HCT116 (cell line): Measurements from ENCODE around the gene ALOX5AP. TPM values are rescaled to one million over a fixed set of nuclear protein-coding genes. Genes with fewer than 3 reads are reported as not detected.

ENCODE experiments used
- ATAC-seq: fragments of 200-7000 bp; cut with Tn5 transposase; 2 replicates; pipeline ENCODE4 v1.9.1; 2020; ENCODE audit warnings: mild to moderate bottlenecking, moderate library complexity
- BruUV-seq: library from RNA; stranded (reverse); fragments of 400-500 nt; replicated peaks from 2 replicates; lab custom pipeline; 2021; lab: Mats Ljungman, UMichigan
- CTCF ChIA-PET: fragments of 300-600 bp; sonication (Branson Sonifier 250); formaldehyde crosslinking; loops from one replicate; lab custom pipeline; 2021; ENCODE audit warnings: antibody characterized with exemption; lab: Charles Lee
- POLR2A ChIA-PET: fragments of 300-600, 350-600 bp; sonication (Branson Sonifier 250); formaldehyde crosslinking; loops from one replicate; lab custom pipeline; 2021; ENCODE audit warnings: antibody characterized with exemption; lab: Charles Lee
- RAD21 ChIA-PET, 2 experiments: fragments of 300-600 bp; sonication (Branson Sonifier 250); formaldehyde crosslinking; loops; one replicate each; lab custom pipeline; 2023; ENCODE audit warnings: low total read pairs in 2 of 2; ENCODE audit not compliant: uncharacterized antibody in 2 of 2, unreplicated experiment in 2 of 2, low non-redundant PET in 1 of 2; lab: Charles Lee
- DNase-seq: peaks from one replicate; pipeline ENCODE4 v3.0.0-alpha.2; 2010; ENCODE audit warnings: low read depth, low spot score
- H2AFZ ChIP-seq: fragments of 200-600 bp; shearing (Covaris generic), sonication (generic); 2 replicates; pipeline ENCODE4 v1.6.1; 2017; ENCODE audit warnings: low read depth, mixed run types, mixed read lengths, antibody characterized with exemption, low read length; ENCODE audit not compliant: poor library complexity, severe bottlenecking
- H3K27ac ChIP-seq: 2 replicates; pipeline ENCODE4 v1.5.1; 2012; ENCODE audit warnings: low read depth, low read length
- H3K27me3 ChIP-seq: fragments of 200-600 bp; sonication (generic); 2 replicates; pipeline ENCODE4 v1.6.1; 2016; ENCODE audit warnings: mixed run types, low read length, mixed read lengths; ENCODE audit not compliant: insufficient read depth
- H3K36me3 ChIP-seq, 2 experiments: fragments of 200-500 bp in 1 of 2; fragments of 200-600 bp in 1 of 2; sonication (Bioruptor generic) in 1 of 2; sonication (generic) in 1 of 2; 2 replicates each; pipeline versions ENCODE4 v1.5.1 to v1.6.1; 2014 to 2016; ENCODE audit warnings: low read length in 2 of 2, inconsistent platforms in 1 of 2, mixed read lengths in 1 of 2, mixed run types in 1 of 2; ENCODE audit not compliant: insufficient read depth in 2 of 2, control insufficient read depth in 1 of 2
- H3K4me1 ChIP-seq, 2 experiments: fragments of 200-600 bp in 1 of 2; sonication (generic) in 1 of 2; 2 replicates each; pipeline versions ENCODE4 v1.5.1 to v1.6.1; 2012 to 2017; ENCODE audit warnings: low read length in 2 of 2, inconsistent platforms in 1 of 2, mild to moderate bottlenecking in 1 of 2, mixed read lengths in 1 of 2, mixed run types in 1 of 2, moderate library complexity in 1 of 2; ENCODE audit not compliant: insufficient read depth in 2 of 2, control insufficient read depth in 1 of 2
- H3K4me2 ChIP-seq: fragments of 200-600 bp; sonication (generic); 2 replicates; pipeline ENCODE4 v1.6.1; 2017; ENCODE audit warnings: mixed run types, low read length, mixed read lengths
- H3K4me3 ChIP-seq, 2 experiments: fragments of 200-600 bp in 1 of 2; sonication (generic) in 1 of 2; replicated peaks in 1 of 2; 2 replicates each; pipeline ENCODE4 v1.5.1; 2011 to 2016; ENCODE audit warnings: low read length in 2 of 2, control low read depth in 1 of 2, low read depth in 1 of 2, mild to moderate bottlenecking in 1 of 2, mixed read lengths in 1 of 2, mixed run types in 1 of 2
- H3K79me2 ChIP-seq: fragments of 200-600 bp; sonication (generic); 2 replicates; pipeline ENCODE4 v1.6.1; 2017; ENCODE audit warnings: mild to moderate bottlenecking, mixed run types, low read length, moderate library complexity, mixed read lengths; ENCODE audit not compliant: insufficient read depth
- H3K9ac ChIP-seq: fragments of 200-600 bp; sonication (generic); 2 replicates; pipeline ENCODE4 v1.6.1; 2016; ENCODE audit warnings: low read length, mixed read lengths
- H3K9me2 ChIP-seq: fragments of 200-600 bp; sonication (generic), shearing (Covaris generic); 2 replicates; pipeline ENCODE4 v1.6.1; 2017; ENCODE audit warnings: mixed run types, mild to moderate bottlenecking, moderate library complexity; ENCODE audit not compliant: insufficient read depth
- H3K9me3 ChIP-seq, 2 experiments: fragments of 200-500 bp in 1 of 2; fragments of 200-600 bp in 1 of 2; sonication (Bioruptor generic) in 1 of 2; sonication (generic) in 1 of 2; 2 replicates each; pipeline ENCODE4 v1.6.1; 2014 to 2017; ENCODE audit warnings: low read length in 2 of 2, mixed read lengths in 2 of 2, inconsistent platforms in 1 of 2, low read depth in 1 of 2, mild to moderate bottlenecking in 1 of 2, mixed run types in 1 of 2, moderate library complexity in 1 of 2; ENCODE audit not compliant: control insufficient read depth in 1 of 2, insufficient read depth in 1 of 2
- H4K20me1 ChIP-seq: fragments of 200-600 bp; sonication (generic), shearing (Covaris generic); 2 replicates; pipeline ENCODE4 v1.6.1; 2017; ENCODE audit warnings: mixed run types, mild to moderate bottlenecking, moderate library complexity; ENCODE audit not compliant: insufficient read depth
- ELF1 ChIP-seq: IDR thresholded peaks from 2 replicates; pipeline ENCODE4 v1.6.1; 2012; ENCODE audit warnings: low read depth, borderline replicate concordance
- EZH2phosphoT487 ChIP-seq: fragments of 200-600 bp; IDR thresholded peaks from 2 replicates; pipeline ENCODE4 v1.6.1; 2018; ENCODE audit warnings: antibody characterized with exemption, borderline replicate concordance
- FOSL1 ChIP-seq: IDR thresholded peaks from 2 replicates; pipeline ENCODE4 v1.6.1; 2012; ENCODE audit warnings: low read depth
- JUND ChIP-seq: IDR thresholded peaks from 2 replicates; pipeline ENCODE4 v1.6.1; 2012
- POLR2AphosphoS5 ChIP-seq: IDR thresholded peaks from 2 replicates; pipeline ENCODE4 v1.6.1; 2011; ENCODE audit warnings: mild to moderate bottlenecking, low read depth, low read length, moderate library complexity
- RAD21 ChIP-seq: IDR thresholded peaks from 2 replicates; pipeline ENCODE4 v1.6.1; 2012; ENCODE audit warnings: low read depth, mild to moderate bottlenecking
- SP1 ChIP-seq: IDR thresholded peaks from 2 replicates; pipeline ENCODE4 v1.6.1; 2012; ENCODE audit warnings: low read depth
- SRF ChIP-seq: IDR thresholded peaks from 2 replicates; pipeline ENCODE4 v1.6.1; 2012; ENCODE audit warnings: low read depth
- YY1 ChIP-seq: IDR thresholded peaks from 2 replicates; pipeline ENCODE4 v1.6.1; 2011; ENCODE audit warnings: low read length, low read depth, moderate library complexity, mild to moderate bottlenecking; ENCODE audit not compliant: insufficient replicate concordance; ENCODE audit errors: extremely low read depth
- intact Hi-C: fragments of 100-400 bp; cut with micrococcal nuclease; formaldehyde crosslinking; loops from 2 replicates; pipeline ENCODE4 v1.10.0; 2022
- total RNA-seq: library from RNA; stranded (reverse); gene quantifications from one replicate; pipeline ENCODE4 v1.2.1, GENCODE V29; 2021; ENCODE audit not compliant: unreplicated experiment
- TF ChIP-seq, protein P1 (sequence below): IDR thresholded peaks from 2 replicates; pipeline ENCODE4 v1.6.1; 2011; ENCODE audit warnings: mild to moderate bottlenecking, low read length, moderate library complexity; ENCODE audit not compliant: insufficient replicate concordance; ENCODE audit errors: extremely low read depth
- TF ChIP-seq, protein P2 (sequence below): IDR thresholded peaks from 2 replicates; pipeline ENCODE4 v1.6.1; 2012
- TF ChIP-seq, protein P3 (sequence below), 3 experiments: fragments of 200-600 bp in 1 of 3; sonication (generic) in 1 of 3; IDR thresholded peaks in 2 of 3; conservative IDR thresholded peaks in 1 of 3; 2 replicates each; pipeline ENCODE4 v1.5.1; 2012 to 2017; ENCODE audit warnings: low read depth in 2 of 3, low read length in 2 of 3, antibody characterized with exemption in 1 of 3, borderline replicate concordance in 1 of 3, control low read depth in 1 of 3, mild to moderate bottlenecking in 1 of 3, mixed read lengths in 1 of 3, mixed run types in 1 of 3, moderate library complexity in 1 of 3; ENCODE audit not compliant: insufficient read depth in 1 of 3
- TF ChIP-seq, protein P4 (sequence below): IDR thresholded peaks from 2 replicates; pipeline ENCODE4 v1.6.1; 2012

The ALOX5AP gene
- total RNA-seq, 1 experiment from 2014 or later = not detected

DNA sequence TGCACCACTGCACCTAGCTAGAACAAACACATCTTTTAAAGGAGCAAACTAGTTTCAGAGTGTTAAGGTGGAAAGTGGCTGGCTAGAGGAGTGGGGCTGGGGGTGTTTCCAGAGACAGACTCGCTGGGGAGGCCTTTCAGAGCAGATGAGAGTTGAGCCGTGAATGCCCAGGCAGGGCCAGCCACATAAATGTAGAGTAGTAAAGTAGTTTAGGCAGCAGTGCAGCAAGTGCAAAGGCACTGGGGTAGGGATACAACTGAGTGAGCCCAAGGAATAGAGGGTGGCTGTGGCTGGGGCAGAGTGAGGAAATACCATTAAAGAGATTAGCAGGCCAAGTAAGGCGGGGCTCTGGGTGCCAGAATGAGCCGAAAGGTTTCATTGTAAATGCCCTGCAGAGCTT lies 72.0 kb downstream of the ALOX5AP start:
- CTCF ChIA-PET = interaction anchor here (3.0 to 6.5 kb wide), 3 partner anchors 12 to 237 kb away, joined by 11 to 46 read pairs (median 45); no protein-coding TSS in a partner anchor

More for the DNA sequence above, 72.0 kb downstream of the ALOX5AP start:
- Histone ChIP-seq H3K27me3 (no peaks in the 10 kb centered on the region), H3K79me2 (no peaks in the 10 kb centered on the region), H4K20me1 (no peaks in the 10 kb centered on the region), H3K27ac (no peak overlapping the region), H3K9ac (no peak overlapping the region), H3K9me2 (no peaks in the 10 kb centered on the region), H2AFZ (no peak overlapping the region), H3K4me2 (peak overlapping the region; percentile 20), H3K4me3 (no peak overlapping the region), H3K9me3 (no peaks in the 10 kb centered on the region), H3K36me3 (no peaks in the 10 kb centered on the region), H3K4me1 (peaks cover 26 to 47% of the 10 kb centered on the region in 2 experiments)
- no peak for DNase-seq
- ATAC-seq = no peak
- ChIA-PET RAD21 (interaction anchor here in 1 of 2 experiments (1.8 kb wide), 1 partner anchor 58 kb away, joined by 6 read pairs; no protein-coding TSS in a partner anchor), POLR2A (interaction anchor here (1.2 kb wide), 1 partner anchor 58 kb away, joined by 3 read pairs; no protein-coding TSS in a partner anchor)
- BruUV-seq = no TSS peak
- intact Hi-C loops = loop anchor here (10.0 kb wide), 2 partner anchors 207 to 463 kb away; no protein-coding TSS in a partner anchor
- no peak for TF ChIP-seq ELF1
- TF ChIP-seq, protein P1, sequence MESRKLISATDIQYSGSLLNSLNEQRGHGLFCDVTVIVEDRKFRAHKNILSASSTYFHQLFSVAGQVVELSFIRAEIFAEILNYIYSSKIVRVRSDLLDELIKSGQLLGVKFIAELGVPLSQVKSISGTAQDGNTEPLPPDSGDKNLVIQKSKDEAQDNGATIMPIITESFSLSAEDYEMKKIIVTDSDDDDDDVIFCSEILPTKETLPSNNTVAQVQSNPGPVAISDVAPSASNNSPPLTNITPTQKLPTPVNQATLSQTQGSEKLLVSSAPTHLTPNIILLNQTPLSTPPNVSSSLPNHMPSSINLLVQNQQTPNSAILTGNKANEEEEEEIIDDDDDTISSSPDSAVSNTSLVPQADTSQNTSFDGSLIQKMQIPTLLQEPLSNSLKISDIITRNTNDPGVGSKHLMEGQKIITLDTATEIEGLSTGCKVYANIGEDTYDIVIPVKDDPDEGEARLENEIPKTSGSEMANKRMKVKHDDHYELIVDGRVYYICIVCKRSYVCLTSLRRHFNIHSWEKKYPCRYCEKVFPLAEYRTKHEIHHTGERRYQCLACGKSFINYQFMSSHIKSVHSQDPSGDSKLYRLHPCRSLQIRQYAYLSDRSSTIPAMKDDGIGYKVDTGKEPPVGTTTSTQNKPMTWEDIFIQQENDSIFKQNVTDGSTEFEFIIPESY = no peak
- TF ChIP-seq SP1 = no peak
- no peak for TF ChIP-seq RAD21
- no peak for TF ChIP-seq POLR2AphosphoS5
- no peak for TF ChIP-seq FOSL1
- TF ChIP-seq, protein P2, sequence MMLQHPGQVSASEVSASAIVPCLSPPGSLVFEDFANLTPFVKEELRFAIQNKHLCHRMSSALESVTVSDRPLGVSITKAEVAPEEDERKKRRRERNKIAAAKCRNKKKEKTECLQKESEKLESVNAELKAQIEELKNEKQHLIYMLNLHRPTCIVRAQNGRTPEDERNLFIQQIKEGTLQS = no peak
- TF ChIP-seq YY1 = no peak
- no peak for TF ChIP-seq SRF
- TF ChIP-seq, protein P3, sequence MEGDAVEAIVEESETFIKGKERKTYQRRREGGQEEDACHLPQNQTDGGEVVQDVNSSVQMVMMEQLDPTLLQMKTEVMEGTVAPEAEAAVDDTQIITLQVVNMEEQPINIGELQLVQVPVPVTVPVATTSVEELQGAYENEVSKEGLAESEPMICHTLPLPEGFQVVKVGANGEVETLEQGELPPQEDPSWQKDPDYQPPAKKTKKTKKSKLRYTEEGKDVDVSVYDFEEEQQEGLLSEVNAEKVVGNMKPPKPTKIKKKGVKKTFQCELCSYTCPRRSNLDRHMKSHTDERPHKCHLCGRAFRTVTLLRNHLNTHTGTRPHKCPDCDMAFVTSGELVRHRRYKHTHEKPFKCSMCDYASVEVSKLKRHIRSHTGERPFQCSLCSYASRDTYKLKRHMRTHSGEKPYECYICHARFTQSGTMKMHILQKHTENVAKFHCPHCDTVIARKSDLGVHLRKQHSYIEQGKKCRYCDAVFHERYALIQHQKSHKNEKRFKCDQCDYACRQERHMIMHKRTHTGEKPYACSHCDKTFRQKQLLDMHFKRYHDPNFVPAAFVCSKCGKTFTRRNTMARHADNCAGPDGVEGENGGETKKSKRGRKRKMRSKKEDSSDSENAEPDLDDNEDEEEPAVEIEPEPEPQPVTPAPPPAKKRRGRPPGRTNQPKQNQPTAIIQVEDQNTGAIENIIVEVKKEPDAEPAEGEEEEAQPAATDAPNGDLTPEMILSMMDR (IDR thresholded peaks at IDR 0.05 in 2 of 3, conservative IDR thresholded peaks at IDR 0.05 in 1 of 3; ENCODE audit: borderline replicate concordance in 1 of 3, insufficient read depth in 1 of 3, low read depth in 2 of 3, low read length in 2 of 3) = no peak
- TF ChIP-seq EZH2phosphoT487 = no peak
- TF ChIP-seq JUND = no peak
- TF ChIP-seq, protein P4, sequence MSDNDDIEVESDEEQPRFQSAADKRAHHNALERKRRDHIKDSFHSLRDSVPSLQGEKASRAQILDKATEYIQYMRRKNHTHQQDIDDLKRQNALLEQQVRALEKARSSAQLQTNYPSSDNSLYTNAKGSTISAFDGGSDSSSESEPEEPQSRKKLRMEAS = no peak
